CD1c-positive myeloid dendritic cell (primary cell): ENCODE data around the gene URB2.
"Not testable (repeated sequence)": the region's sequence is repeated elsewhere in the genome, so short reads cannot be mapped to it uniquely, and the experiment has no call there.

Experiments used
- DNase-seq: peaks from one replicate; pipeline ENCODE4 v3.0.0-alpha.2; 2016; ENCODE audit errors: extremely low spot score

Gene URB2

GRCh38 chr1:229614701-229615100 lies 11.3 kb upstream of the URB2 start:
- DNase-seq = no peak

- no peak for DNase-seq
Observed at GRCh38 chr1:229617351-229618100, 8.5 kb upstream of the URB2 start.

DNA sequence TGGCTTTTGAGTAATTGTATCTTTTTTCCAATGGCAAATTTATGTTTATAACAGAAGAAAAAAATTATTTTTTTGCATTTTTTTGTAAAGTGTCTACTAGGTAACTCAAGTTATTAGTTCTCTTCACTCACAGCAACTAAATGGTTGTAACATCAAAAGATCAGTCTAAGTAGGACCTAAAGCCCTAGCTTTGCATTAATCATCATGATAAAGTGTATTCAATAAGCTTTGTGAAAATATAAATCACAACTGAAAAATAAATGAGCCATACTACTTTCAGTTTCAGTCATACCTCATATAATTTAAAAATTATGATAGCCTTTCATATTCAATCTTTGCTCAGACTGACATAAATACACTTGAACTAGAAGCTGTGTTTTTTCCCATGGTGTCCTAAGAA lies 7.0 kb upstream of the URB2 start:
- no peak for DNase-seq

DNA sequence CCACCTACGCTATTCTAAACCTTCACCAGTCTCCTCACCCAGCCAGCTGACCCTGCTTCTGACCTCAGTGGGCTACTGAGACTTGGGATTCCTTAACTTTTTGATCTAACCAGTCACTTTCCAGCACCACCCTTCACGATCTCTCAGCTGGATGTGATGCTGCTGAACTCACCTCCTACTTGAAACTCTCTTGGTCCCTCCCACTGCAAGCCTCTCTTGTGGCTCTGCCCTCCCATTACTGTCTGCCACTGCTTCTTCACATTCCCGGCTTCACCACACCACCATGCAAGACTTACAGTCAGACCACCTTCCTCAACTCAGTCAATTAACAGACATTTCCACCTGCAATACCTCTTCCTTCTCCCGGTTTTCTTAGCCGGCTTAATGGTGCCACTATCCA lies 6.4 kb upstream of the URB2 start:
- no peak for DNase-seq

DNA sequence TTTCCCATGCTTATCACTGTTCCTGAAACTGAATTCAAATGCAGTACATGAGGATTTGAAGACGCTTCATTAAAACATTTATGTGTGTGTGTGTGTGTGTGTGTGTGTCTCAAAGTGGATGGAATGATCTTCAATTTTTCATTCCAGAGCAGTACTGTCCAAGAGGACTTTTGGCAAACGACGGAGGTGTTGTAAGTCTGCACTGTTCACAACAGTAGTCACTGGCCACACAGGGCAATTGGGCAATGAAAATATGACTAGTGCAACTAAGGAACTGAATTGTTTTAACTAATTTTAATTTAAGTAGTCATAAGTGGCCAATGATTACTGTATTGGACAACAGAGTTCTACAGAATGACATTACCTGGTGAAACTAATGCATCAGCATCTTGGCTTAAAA lies 5.2 kb upstream of the URB2 start:
- no peak for DNase-seq

GRCh38 chr1:229621663-229622062 lies 4.4 kb upstream of the URB2 start:
- no peak for DNase-seq

DNA sequence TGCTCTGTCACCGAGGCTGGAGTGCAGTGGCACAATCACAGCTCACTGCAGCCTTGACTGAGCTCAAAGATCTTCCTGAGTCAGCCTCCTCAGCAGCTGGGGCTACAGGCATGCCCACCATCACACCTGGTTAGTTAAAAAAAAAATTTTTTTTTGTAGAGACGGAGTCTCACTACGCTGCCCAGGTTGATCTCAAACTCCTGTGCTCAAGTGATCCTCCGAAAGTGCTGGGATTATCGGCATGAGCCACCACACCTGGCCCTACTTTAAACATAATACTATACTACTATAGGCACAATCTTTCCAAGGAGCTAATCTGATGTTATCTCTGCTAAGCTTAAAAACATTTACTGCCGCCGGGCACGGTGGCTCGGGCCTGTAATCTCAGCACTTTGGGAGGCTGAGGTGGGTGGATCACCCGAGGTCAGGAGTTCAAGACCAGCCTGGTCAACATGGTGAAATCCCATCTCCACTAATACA lies 3.4 kb upstream of the URB2 start:
- not testable (repeated sequence) for DNase-seq

DNA sequence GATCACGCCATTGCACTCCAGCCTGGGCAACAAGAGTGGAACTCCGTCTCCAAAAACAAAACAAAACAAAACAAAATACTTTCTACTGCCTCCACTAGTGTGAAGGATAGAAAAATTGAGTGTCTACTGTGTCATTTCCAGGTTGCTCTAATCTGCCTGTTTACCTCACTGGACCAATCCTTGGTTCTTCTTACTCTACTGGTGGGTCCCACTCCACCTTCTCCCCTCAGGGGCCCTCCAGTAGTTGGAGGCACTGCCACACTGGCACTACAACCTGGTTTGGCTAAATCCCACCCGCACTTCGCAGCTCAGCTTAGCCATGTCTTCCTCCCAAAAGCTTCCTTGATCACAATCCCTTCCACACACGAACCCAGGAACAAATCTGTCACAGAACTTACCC lies 2.8 kb upstream of the URB2 start:
- DNase-seq = no peak

GRCh38 chr1:229623838-229624237 lies 2.2 kb upstream of the URB2 start:
- no peak for DNase-seq

- DNase-seq = no peak
Observed at GRCh38 chr1:229624521-229625070, 1.5 kb upstream of the URB2 start.

DNA sequence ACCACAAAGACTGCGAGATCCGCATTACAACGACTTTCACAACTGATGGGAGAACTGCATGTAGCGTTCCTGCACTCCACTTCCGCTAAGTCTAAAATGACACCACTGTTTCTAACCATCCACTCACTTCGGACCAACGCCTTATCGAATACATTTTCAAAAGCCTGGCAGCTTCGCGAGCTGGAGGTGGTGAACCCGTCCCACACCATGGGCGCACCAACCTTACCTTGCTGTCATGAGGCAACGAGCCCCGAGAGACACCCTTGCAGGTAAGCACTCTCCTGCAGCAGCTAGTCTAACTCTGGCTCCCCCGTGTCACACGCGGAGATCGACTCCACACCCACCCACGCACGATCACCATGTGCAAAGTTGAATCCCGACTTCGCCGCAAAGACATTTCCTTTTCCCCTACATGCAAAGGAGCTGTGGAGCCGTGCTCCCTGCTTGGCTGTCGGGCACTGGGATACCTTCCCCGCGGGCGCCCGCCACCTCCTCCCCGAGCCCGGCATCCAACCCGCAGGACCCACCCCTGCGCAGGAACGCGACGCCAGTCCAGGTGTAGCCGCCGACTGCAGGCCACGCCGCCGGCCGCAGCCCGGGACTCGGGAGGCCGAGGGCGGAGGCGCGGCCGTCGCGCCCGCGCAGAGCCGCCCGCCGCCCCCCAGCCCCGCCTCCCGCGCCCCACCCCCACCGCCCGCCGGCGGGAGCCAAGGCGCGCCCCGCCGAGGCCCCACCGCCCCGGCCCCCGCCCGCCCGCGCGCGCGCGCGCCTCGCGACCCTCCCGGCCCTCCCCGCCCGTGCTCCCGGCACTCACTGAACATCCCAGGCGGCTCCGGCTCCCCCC lies 754 bp upstream of the URB2 start:
- DNase-seq = peak; percentile 71

DNA sequence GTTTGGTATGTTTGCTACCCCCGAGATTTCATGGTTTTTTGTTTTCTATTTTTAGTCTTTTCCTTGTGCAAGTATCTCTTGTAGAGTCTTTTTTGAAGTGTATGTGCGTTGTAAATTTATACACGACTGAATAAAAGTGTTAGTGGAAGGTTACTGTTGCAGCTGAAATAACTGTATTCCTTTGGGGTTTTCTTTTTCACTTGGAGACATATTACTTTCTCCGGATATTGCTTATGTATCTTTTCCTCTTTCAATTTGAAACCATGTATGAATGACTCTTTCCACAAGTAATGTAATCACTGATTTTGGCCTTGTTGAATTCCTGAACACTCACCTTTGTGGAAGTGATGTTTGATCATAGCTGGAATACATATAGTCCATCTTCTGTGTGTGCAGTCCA lies 956 bp downstream of the URB2 start:
- DNase-seq = no peak

DNA sequence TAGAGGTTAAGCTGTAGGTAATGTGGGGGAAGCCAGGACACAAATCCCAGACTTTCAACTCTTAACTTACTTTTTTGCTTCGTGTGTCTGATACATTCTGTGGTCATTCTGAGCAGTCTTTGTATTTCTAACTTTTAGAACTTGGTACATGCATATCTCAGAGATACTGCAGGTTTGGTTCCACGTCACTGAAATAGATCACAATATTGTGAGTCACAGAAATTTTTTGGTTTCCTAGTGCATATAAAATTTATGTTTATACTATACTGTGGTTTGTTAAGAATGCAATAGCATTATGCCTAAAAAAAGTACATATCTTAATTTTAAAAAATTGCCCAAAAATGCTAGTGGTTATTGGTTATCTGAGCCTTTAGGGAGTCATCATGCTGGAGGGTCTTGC lies 3.2 kb downstream of the URB2 start:
- DNase-seq = no peak

- DNase-seq = no peak
Observed at GRCh38 chr1:229631148-229631547, 5.1 kb downstream of the URB2 start.

GRCh38 chr1:229631966-229632365 lies 5.9 kb downstream of the URB2 start:
- DNase-seq = no peak

DNA sequence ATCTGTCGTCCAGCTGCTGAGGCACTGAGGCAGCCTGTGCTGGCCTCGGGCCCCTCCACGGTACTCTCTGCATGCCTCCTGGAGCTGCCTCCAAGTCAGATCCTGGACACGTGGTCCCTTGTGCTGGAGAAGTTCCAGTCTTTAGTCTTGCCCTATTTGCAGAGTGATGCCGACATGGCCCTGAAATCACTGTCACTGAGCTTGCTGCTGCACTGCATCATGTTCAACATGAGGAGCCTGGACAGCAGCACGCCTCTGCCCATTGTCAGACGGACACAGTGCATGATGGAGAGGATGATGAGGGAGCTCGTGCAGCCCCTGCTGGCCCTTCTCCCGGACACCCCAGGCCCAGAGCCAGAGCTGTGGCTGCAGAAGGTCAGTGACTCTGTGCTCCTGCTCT lies 10.0 kb downstream of the URB2 start:
- DNase-seq = no peak

GRCh38 chr1:229637746-229638145 lies 11.7 kb downstream of the URB2 start:
- DNase-seq = no peak

- no peak for DNase-seq
Observed at GRCh38 chr1:229640455-229640854, 14.4 kb downstream of the URB2 start.

GRCh38 chr1:229641306-229641705 lies 15.3 kb downstream of the URB2 start:
- no peak for DNase-seq

DNA sequence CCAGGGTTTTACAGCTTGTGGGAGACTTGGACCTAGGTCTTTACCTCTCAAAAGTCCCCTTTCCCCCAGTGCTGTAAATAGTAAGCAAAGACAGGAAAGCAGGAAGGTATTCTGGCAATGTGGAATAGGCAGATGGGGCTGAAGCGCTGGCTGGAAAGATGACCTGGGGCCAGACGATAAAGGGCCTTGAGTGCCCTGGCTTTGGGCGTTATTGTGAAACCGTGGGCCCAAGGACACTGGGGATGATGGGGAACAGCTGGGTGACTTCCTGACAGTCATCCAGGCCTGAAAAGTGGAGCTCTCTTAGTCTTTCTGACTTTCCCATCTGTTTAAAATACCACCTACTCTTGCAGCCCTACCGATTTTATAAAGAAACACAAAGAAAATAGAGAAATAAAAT lies 16.3 kb downstream of the URB2 start:
- no peak for DNase-seq

DNA sequence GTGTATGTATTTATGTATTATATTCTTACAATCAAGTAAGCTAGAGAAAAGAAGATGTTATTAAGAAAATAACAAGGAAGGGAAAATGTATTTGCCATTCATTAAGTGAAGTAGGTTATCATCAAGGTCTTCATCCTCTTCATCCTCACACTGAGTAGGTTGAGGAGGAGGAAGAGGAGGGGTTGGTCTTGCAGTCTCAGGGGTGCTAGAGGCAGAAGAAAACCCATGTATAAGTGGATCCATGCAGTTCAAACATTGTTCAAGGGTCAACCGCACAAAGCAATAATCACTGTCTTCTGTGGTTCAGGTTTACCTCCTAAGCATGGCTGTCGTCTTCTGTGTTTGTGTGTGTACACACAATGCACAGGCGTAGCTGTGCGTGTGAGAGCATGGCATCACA lies 16.9 kb downstream of the URB2 start:
- DNase-seq = no peak

- peak; percentile 44 for DNase-seq
Observed at GRCh38 chr1:229643996-229644745, 18.1 kb downstream of the URB2 start.
